Measurements from ENCODE around the gene KDM5D. TPM values are rescaled to one million over a fixed set of nuclear protein-coding genes. Genes with fewer than 3 reads are reported as not detected.

KDM5D gene
- total and polyA plus RNA-seq, 2 donors (not counting 3 experiments of a cell fraction or from before 2014, with no cell fraction given), result 30.3 to 40.2 TPM

- BruUV-seq (replicated peaks), result no TSS peak
- Histone ChIP-seq H3K36me3 (ENCODE audit: control insufficient read depth in 2 of 2, extremely low read depth in 1 of 2, insufficient read depth in 2 of 2, low read length in 2 of 2) (peaks cover 3 to 14% of the 10 kb centered on the region in 2 experiments), H3K27me3 (ENCODE audit: control insufficient read depth in 2 of 2, insufficient read depth in 2 of 2, low read length in 2 of 2) (no peaks in the 10 kb centered on the region), H3K4me3 (replicated peaks in 1 of 3; ENCODE audit: insufficient read depth in 1 of 3, low read depth in 1 of 3, low read length in 3 of 3) (no peak overlapping the region), H2AFZ (ENCODE audit: low read depth, low read length) (no peak overlapping the region), H3K27ac (ENCODE audit: insufficient read depth, low read depth, low read length) (no peak overlapping the region), H3K9me1 (replicated peaks; ENCODE audit: control insufficient read depth, extremely low read depth, insufficient read depth, low read length) (no peaks in the 10 kb centered on the region), H3K4me1 (ENCODE audit: control insufficient read depth, extremely low read depth, insufficient read depth, low read length) (no peaks in the 10 kb centered on the region), H3K9ac (replicated peaks; ENCODE audit: extremely low read depth, insufficient read depth, low read length) (no peak overlapping the region), H4K20me1 (replicated peaks; ENCODE audit: control insufficient read depth, extremely low read depth, insufficient read depth, low read length) (no peaks in the 10 kb centered on the region), H3K79me2 (ENCODE audit: control insufficient read depth, insufficient read depth, low read length) (no peaks in the 10 kb centered on the region), H3K4me2 (ENCODE audit: insufficient read depth, low read length) (no peak overlapping the region), H3K9me3 (replicated peaks; ENCODE audit: control insufficient read depth, insufficient read depth, low read length) (no peaks in the 10 kb centered on the region)
- ChIA-PET CTCF (no interaction called here), POLR2A (no interaction called here)
- intact Hi-C loops (cut with micrococcal nuclease), result loop anchor here (10.0 kb wide), 1 partner anchor 149 kb away; no protein-coding TSS in a partner anchor
- dilution Hi-C loops (cut with MboI; ENCODE audit: extremely low pct_ligation_motif_present, low sequenced_read_pairs), result no loop called here
- DNase-seq (ENCODE audit: low read depth, low spot score) (no peak), FAIRE-seq (peak; percentile 12)
- no peak for TF ChIP-seq EZH2 (IDR thresholded peaks at IDR 0.05; ENCODE audit: borderline replicate concordance, low read depth, low read length, severe bottlenecking)
- no peak for TF ChIP-seq JUN (IDR thresholded peaks at IDR 0.05; ENCODE audit: borderline replicate concordance, insufficient read depth, insufficient read length, low read depth)
- TF ChIP-seq MYC (IDR thresholded peaks at IDR 0.05; ENCODE audit: low read depth, low read length), result no peak
- no peak for TF ChIP-seq POLR2A (IDR thresholded peaks at IDR 0.05; ENCODE audit: low read depth, low read length)
- TF ChIP-seq FOS (IDR thresholded peaks at IDR 0.05; ENCODE audit: borderline replicate concordance, insufficient read depth, low read length), result no peak
- TF ChIP-seq CTCF (IDR thresholded peaks at IDR 0.05; ENCODE audit: extremely low read depth in 1 of 2, insufficient read depth in 1 of 2, low read depth in 1 of 2, low read length in 2 of 2), result no peak
- no peak for TF ChIP-seq MAX (IDR thresholded peaks at IDR 0.05; ENCODE audit: insufficient read depth, insufficient read length)
- no peak for TF ChIP-seq POLR2AphosphoS5 (IDR thresholded peaks at IDR 0.05; ENCODE audit: insufficient read depth, low read depth, low read length)
- TF ChIP-seq GATA2 (IDR thresholded peaks at IDR 0.05; ENCODE audit: insufficient read depth, insufficient read length, low read depth, low read length), result no peak
These were observed 31.1 kb downstream of the KDM5D start for GRCh38 chrY:19713430-19713829.
